ENCODE results near the gene RRAGC. TPM values are rescaled to one million over a fixed set of nuclear protein-coding genes. Genes with fewer than 3 reads are reported as not detected.

Gene RRAGC
- total RNA-seq, 1 donor from 2014 or later: 20.6 TPM

DNA sequence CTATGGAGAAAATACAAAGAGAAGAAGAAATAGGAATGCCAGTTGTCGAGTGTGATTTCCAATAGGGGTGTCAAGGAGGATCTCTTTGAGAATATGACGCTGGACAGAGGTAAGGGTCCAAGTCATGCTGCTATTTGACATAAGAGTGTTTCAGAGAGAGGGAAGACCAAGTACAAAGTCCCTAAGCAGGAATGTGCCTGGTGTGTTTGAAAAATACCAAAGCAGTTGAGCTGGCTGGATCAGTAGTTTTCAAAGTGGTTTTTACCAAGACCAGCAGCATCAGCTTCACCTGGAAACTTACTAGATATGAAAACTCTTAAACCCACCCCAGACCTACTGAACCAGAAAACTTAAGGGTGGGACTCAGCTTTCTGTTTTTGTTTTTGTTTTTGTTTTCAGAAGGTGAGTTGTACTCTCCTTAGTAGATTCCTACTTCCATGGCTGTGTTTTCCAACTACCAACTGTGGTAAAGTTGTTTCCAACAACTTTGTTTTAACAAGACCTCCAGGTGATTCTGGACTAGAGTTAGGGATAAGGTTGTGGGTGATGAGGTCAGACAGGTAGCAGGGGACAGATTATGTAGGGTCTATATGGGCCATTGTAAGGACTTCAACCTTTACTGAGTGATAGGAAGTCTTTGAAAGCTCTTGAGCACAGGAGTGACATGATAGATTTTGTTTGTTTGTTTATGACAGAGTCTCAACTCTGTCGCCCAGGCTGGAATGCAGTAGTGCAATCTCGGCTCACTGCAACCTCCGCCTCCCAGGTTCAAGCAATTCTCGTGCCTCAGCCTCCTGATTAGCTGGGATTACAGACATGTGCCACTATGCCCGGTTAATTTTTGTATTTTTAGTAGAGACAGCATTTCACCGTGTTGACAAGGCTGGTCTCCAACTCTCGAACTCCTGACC, 29.1 kb upstream of the RRAGC start:
- DNase-seq: no peak
- no peaks in the 10 kb centered on the region for H3K9me3 Mint-ChIP-seq (ENCODE audit: unreplicated experiment)
- TF ChIP-seq, protein P1, sequence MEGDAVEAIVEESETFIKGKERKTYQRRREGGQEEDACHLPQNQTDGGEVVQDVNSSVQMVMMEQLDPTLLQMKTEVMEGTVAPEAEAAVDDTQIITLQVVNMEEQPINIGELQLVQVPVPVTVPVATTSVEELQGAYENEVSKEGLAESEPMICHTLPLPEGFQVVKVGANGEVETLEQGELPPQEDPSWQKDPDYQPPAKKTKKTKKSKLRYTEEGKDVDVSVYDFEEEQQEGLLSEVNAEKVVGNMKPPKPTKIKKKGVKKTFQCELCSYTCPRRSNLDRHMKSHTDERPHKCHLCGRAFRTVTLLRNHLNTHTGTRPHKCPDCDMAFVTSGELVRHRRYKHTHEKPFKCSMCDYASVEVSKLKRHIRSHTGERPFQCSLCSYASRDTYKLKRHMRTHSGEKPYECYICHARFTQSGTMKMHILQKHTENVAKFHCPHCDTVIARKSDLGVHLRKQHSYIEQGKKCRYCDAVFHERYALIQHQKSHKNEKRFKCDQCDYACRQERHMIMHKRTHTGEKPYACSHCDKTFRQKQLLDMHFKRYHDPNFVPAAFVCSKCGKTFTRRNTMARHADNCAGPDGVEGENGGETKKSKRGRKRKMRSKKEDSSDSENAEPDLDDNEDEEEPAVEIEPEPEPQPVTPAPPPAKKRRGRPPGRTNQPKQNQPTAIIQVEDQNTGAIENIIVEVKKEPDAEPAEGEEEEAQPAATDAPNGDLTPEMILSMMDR (IDR thresholded peaks at IDR 0.05; ENCODE audit: partially characterized antibody, unreplicated experiment): no peak

DNA sequence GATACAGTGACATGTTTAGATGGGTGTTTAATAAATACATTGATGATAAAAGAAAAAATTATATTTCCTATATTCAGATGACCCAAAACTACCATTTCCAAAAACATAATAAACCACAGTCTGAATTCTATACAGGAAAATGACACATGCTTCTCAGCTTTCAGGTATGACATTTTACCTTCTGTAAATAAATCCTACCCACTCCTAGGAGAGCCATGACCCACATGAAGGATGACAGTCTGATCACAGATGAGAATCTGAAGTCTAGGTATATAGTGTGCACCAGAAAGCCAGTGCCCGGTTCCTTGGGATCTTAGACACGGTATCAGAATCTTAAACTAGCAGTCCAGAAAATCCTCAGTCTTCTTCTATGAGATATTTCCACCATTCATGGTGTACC, 25.5 kb upstream of the RRAGC start:
- Mint-ChIP-seq H3K4me3 (ENCODE audit: unreplicated experiment) (no peak overlapping the region), H3K9me3 (ENCODE audit: unreplicated experiment) (no peaks in the 10 kb centered on the region), H3K4me1 (ENCODE audit: low read depth, unreplicated experiment) (no peaks in the 10 kb centered on the region), H3K27ac (ENCODE audit: unreplicated experiment) (no peak overlapping the region), H3K36me3 (ENCODE audit: unreplicated experiment) (no peaks in the 10 kb centered on the region), H3K27me3 (ENCODE audit: unreplicated experiment) (no peaks in the 10 kb centered on the region)
- TF ChIP-seq, protein P1 (IDR thresholded peaks at IDR 0.05; ENCODE audit: partially characterized antibody, unreplicated experiment): no peak
- no peak for DNase-seq

More for the DNA sequence above, 29.1 kb upstream of the RRAGC start:
- no peak overlapping the region for H3K27ac Mint-ChIP-seq (ENCODE audit: unreplicated experiment)
- no peak overlapping the region for H3K4me3 Mint-ChIP-seq (ENCODE audit: unreplicated experiment)
- no peaks in the 10 kb centered on the region for H3K27me3 Mint-ChIP-seq (ENCODE audit: unreplicated experiment)
- no peaks in the 10 kb centered on the region for H3K4me1 Mint-ChIP-seq (ENCODE audit: low read depth, unreplicated experiment)
- no peaks in the 10 kb centered on the region for H3K36me3 Mint-ChIP-seq (ENCODE audit: unreplicated experiment)

DNA sequence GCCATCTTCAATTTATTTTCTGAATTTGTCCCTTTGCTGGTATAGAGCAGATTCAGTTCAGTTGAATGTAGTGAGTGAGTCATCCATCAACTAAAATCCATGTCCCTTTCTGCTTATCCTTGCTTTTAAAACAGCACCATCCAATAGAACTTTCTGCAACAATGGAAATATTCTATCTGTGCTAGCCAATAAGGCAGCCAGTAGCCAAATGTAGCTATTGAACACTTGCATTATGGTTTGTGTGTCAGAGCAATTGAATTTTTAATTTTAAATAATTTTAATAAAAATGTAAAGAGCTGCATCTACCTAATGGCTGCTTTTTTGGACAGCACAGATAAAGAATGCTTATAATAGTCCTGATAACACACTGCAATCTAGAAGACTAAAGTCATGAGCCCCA, 21.9 kb upstream of the RRAGC start, which contains the start of gene GJA9:
Gene GJA9, minus strand, starts transcription at position 101 of the 400 bp plus-strand sequence. CDS start 5,489 bp downstream, outside the sequence.
- Mint-ChIP-seq H3K36me3 (ENCODE audit: unreplicated experiment) (no peaks in the 10 kb centered on the region), H3K4me1 (ENCODE audit: low read depth, unreplicated experiment) (no peaks in the 10 kb centered on the region)

DNA sequence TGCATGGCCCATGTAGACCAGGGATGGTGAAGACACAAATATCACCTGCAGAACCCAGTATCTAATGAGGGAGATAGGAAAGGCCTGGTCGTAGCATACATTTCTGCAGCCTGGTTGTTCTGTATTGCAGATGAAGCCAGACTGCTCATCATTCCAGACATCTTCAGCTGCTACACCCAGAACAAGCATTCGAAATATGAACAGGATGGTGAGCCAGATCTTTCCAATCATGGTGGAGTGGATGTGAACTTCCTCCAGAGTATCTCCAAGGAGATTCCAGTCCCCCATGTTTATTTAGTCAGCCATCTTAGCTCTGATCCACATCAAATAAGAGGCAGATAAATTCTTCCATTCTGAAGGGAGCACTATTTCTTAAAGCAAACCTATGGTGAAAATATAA, 16.2 kb upstream of the RRAGC start:
- TF ChIP-seq, protein P1 (IDR thresholded peaks at IDR 0.05; ENCODE audit: partially characterized antibody, unreplicated experiment): no peak
- Mint-ChIP-seq H3K27ac (ENCODE audit: unreplicated experiment) (no peak overlapping the region), H3K4me3 (ENCODE audit: unreplicated experiment) (no peak overlapping the region), H3K9me3 (ENCODE audit: unreplicated experiment) (peaks cover 7% of the 10 kb centered on the region), H3K4me1 (ENCODE audit: low read depth, unreplicated experiment) (peaks cover 9% of the 10 kb centered on the region), H3K36me3 (ENCODE audit: unreplicated experiment) (no peaks in the 10 kb centered on the region), H3K27me3 (ENCODE audit: unreplicated experiment) (no peaks in the 10 kb centered on the region)
- DNase-seq: no peak

More for the DNA sequence above, 21.9 kb upstream of the RRAGC start, which contains the start of gene GJA9:
- DNase-seq: no peak
- no peak within 1 kb of the TSS for H3K27ac Mint-ChIP-seq (ENCODE audit: unreplicated experiment)
- no peak within 1 kb of the TSS for H3K4me3 Mint-ChIP-seq (ENCODE audit: unreplicated experiment)
- no peaks in the 10 kb centered on the region for H3K9me3 Mint-ChIP-seq (ENCODE audit: unreplicated experiment)
- H3K27me3 Mint-ChIP-seq (ENCODE audit: unreplicated experiment): no peaks in the 10 kb centered on the region
- TF ChIP-seq, protein P1 (IDR thresholded peaks at IDR 0.05; ENCODE audit: partially characterized antibody, unreplicated experiment): no peak
